ENCODE results near the gene IFT122. TPM values are rescaled to one million over a fixed set of nuclear protein-coding genes. Genes with fewer than 3 reads are reported as not detected.

Gene IFT122
- total RNA-seq, 4 donors from 2014 or later = 4.1 to 70.2 (median 38.6) TPM

GRCh38 chr3:129418041-129418973 lies 21.7 kb upstream of the IFT122 start:
- TF ChIP-seq CTCF (IDR thresholded peaks at IDR 0.05) (no peak), POLR2A (IDR thresholded peaks at IDR 0.05) (no peak)
- peak overlapping the region in 1 of 2 donors; percentile 4 for H3K27ac ChIP-seq
- intact Hi-C loops (cut with DNase I; ENCODE audit: low total_unique reads) = no loop called here

GRCh38 chr3:129419476-129419875 lies 20.5 kb upstream of the IFT122 start:
- Histone ChIP-seq H3K27me3 (no peaks in the 10 kb centered on the region), H3K27ac (no peak overlapping the region), H3K36me3 (no peaks in the 10 kb centered on the region), H3K4me1 (no peaks in the 10 kb centered on the region), H3K9me3 (no peaks in the 10 kb centered on the region), H3K4me3 (no peak overlapping the region)
- TF ChIP-seq POLR2A (IDR thresholded peaks at IDR 0.05) = no peak
- no peak for TF ChIP-seq CTCF (IDR thresholded peaks at IDR 0.05)
- DNase-seq = no peak
- intact Hi-C loops (cut with DNase I; ENCODE audit: low total_unique reads) = no loop called here

More at GRCh38 chr3:129418041-129418973, 21.7 kb upstream of the IFT122 start:
- no peak for DNase-seq
- no peaks in the 10 kb centered on the region for H3K9me3 ChIP-seq
- H3K36me3 ChIP-seq = no peaks in the 10 kb centered on the region
- no peaks in the 10 kb centered on the region for H3K27me3 ChIP-seq
- no peak overlapping the region for H3K4me3 ChIP-seq
- no peaks in the 10 kb centered on the region for H3K4me1 ChIP-seq

- intact Hi-C loops (cut with DNase I; ENCODE audit: low total_unique reads) = no loop called here
- Histone ChIP-seq H3K27ac (no peak overlapping the region), H3K4me1 (no peaks in the 10 kb centered on the region)
Observed at GRCh38 chr3:129421236-129421883, 18.7 kb upstream of the IFT122 start.

GRCh38 chr3:129421988-129422745 lies 17.9 kb upstream of the IFT122 start:
- intact Hi-C loops (cut with DNase I; ENCODE audit: low total_unique reads) = no loop called here
- Histone ChIP-seq H3K36me3 (no peaks in the 10 kb centered on the region), H3K4me3 (no peak overlapping the region), H3K9me3 (no peaks in the 10 kb centered on the region), H3K27ac (no peak overlapping the region), H3K27me3 (no peaks in the 10 kb centered on the region), H3K4me1 (no peaks in the 10 kb centered on the region)
- DNase-seq = no peak
- TF ChIP-seq CTCF (IDR thresholded peaks at IDR 0.05) (no peak), POLR2A (IDR thresholded peaks at IDR 0.05) (no peak)

More at GRCh38 chr3:129421236-129421883, 18.7 kb upstream of the IFT122 start:
- Histone ChIP-seq H3K27me3 (no peaks in the 10 kb centered on the region), H3K36me3 (no peaks in the 10 kb centered on the region), H3K4me3 (no peak overlapping the region), H3K9me3 (no peaks in the 10 kb centered on the region)
- TF ChIP-seq CTCF (IDR thresholded peaks at IDR 0.05) (no peak), POLR2A (IDR thresholded peaks at IDR 0.05) (no peak)
- DNase-seq = no peak
